NOMO-1 (cell line): ENCODE results near the gene FUT7.
"Not testable (repeated sequence)": the region's sequence is repeated elsewhere in the genome, so short reads cannot be mapped to it uniquely, and the experiment has no call there.

Source experiments
- DNase-seq, 2 experiments: peaks; one replicate each; lab custom pipeline; 2025; ENCODE audit not compliant: unreplicated experiment in 2 of 2; lab: John Stamatoyannopoulos, UW

Gene FUT7

GRCh38 chr9:137007108-137007815 lies 24.6 kb downstream of the FUT7 start:
- no peak for DNase-seq

GRCh38 chr9:137006116-137007003 lies 25.5 kb downstream of the FUT7 start:
- no peak for DNase-seq

- DNase-seq = not testable (repeated sequence)
These were observed 27.6 kb downstream of the FUT7 start for GRCh38 chr9:137004285-137004684.

GRCh38 chr9:137002646-137003041 lies 29.2 kb downstream of the FUT7 start:
- DNase-seq = no peak

GRCh38 chr9:137001857-137002645 lies 29.8 kb downstream of the FUT7 start:
- DNase-seq = no peak

GRCh38 chr9:137000177-137000930 lies 31.5 kb downstream of the FUT7 start:
- DNase-seq = peak; percentile 93 to 99

GRCh38 chr9:136997830-136998234 lies 34.1 kb downstream of the FUT7 start:
- no peak for DNase-seq

- DNase-seq = no peak
These were observed 34.5 kb downstream of the FUT7 start for GRCh38 chr9:136997371-136997770.

- DNase-seq = no peak
These were observed 35.3 kb downstream of the FUT7 start, which contains the start of gene CLIC3 for GRCh38 chr9:136996361-136997292. CLIC3 (minus strand) TSS chr9:136996568; CDS start chr9:136996543, 25 bp downstream.

- DNase-seq = no peak
These were observed 36.0 kb downstream of the FUT7 start for GRCh38 chr9:136995772-136996311.

- DNase-seq = no peak
These were observed 36.5 kb downstream of the FUT7 start for GRCh38 chr9:136995362-136995761.

- DNase-seq = no peak
These were observed 37.0 kb downstream of the FUT7 start for GRCh38 chr9:136994888-136995230.

GRCh38 chr9:136994180-136994887 lies 37.6 kb downstream of the FUT7 start:
- DNase-seq = no peak

- no peak for DNase-seq
These were observed 39.0 kb downstream of the FUT7 start for GRCh38 chr9:136992819-136993369.

GRCh38 chr9:136991993-136992818 lies 39.7 kb downstream of the FUT7 start, which contains the start of gene PAXX:
PAXX (plus strand) TSS chr9:136992422; CDS start chr9:136992444, 22 bp downstream.
- peak; percentile 88 to 98 for DNase-seq

- DNase-seq = no peak
These were observed 41.5 kb downstream of the FUT7 start for GRCh38 chr9:136990242-136990911.

GRCh38 chr9:136988872-136989271 lies 43.0 kb downstream of the FUT7 start:
- DNase-seq = no peak
